ENCODE results near the gene TMEM154.

The TMEM154 gene

GRCh38 chr4:152578670-152579069 is 101.1 kb downstream of the TMEM154 start:
- no peak for TF ChIP-seq POU6F1 (CRISPR knock-in tag; IDR thresholded peaks at IDR 0.05; ENCODE audit: borderline replicate concordance, low read depth)
- TF ChIP-seq ZNF70 (CRISPR knock-in tag; IDR thresholded peaks at IDR 0.05), result no peak
- TF ChIP-seq BACH2 (CRISPR knock-in tag; IDR thresholded peaks at IDR 0.05; ENCODE audit: borderline replicate concordance), result no peak
- TF ChIP-seq CSDC2 (CRISPR knock-in tag; IDR thresholded peaks at IDR 0.05), result no peak
- TF ChIP-seq ZFP3 (CRISPR knock-in tag; IDR thresholded peaks at IDR 0.05), result no peak
- no peak for TF ChIP-seq PATZ1 (CRISPR knock-in tag; IDR thresholded peaks at IDR 0.05; ENCODE audit: borderline replicate concordance)
- no peak for TF ChIP-seq PPARA (CRISPR knock-in tag; IDR thresholded peaks at IDR 0.05; ENCODE audit: borderline replicate concordance)
- TF ChIP-seq SNAI2 (CRISPR knock-in tag; IDR thresholded peaks at IDR 0.05), result no peak
- no peak for TF ChIP-seq TOX (CRISPR knock-in tag; IDR thresholded peaks at IDR 0.05; ENCODE audit: borderline replicate concordance)
- no peak for TF ChIP-seq TCF4 (CRISPR knock-in tag; IDR thresholded peaks at IDR 0.05; ENCODE audit: borderline replicate concordance)
- no peak for TF ChIP-seq TSHZ2 (CRISPR knock-in tag; IDR thresholded peaks at IDR 0.05)
- TF ChIP-seq CSRNP3 (CRISPR knock-in tag; IDR thresholded peaks at IDR 0.05), result no peak
- TF ChIP-seq ZFP30 (CRISPR knock-in tag; IDR thresholded peaks at IDR 0.05), result no peak
- TF ChIP-seq GLIS3 (CRISPR knock-in tag; IDR thresholded peaks at IDR 0.05), result no peak
- TF ChIP-seq CREB5 (CRISPR knock-in tag; IDR thresholded peaks at IDR 0.05; ENCODE audit: low read depth), result no peak
- TF ChIP-seq ARNTL (CRISPR knock-in tag; IDR thresholded peaks at IDR 0.05; ENCODE audit: borderline replicate concordance, low read depth), result no peak
- no peak for ATAC-seq

- peak; percentile 21; the same call in 1 of the 3 replicates for ATAC-seq
- TF ChIP-seq PPARA (CRISPR knock-in tag; IDR thresholded peaks at IDR 0.05; ENCODE audit: borderline replicate concordance), result no peak
- no peak for TF ChIP-seq ZFP3 (CRISPR knock-in tag; IDR thresholded peaks at IDR 0.05)
- no peak for TF ChIP-seq PATZ1 (CRISPR knock-in tag; IDR thresholded peaks at IDR 0.05; ENCODE audit: borderline replicate concordance)
- no peak for TF ChIP-seq ZNF70 (CRISPR knock-in tag; IDR thresholded peaks at IDR 0.05)
- TF ChIP-seq CSRNP3 (CRISPR knock-in tag; IDR thresholded peaks at IDR 0.05), result no peak
- no peak for TF ChIP-seq POU6F1 (CRISPR knock-in tag; IDR thresholded peaks at IDR 0.05; ENCODE audit: borderline replicate concordance, low read depth)
- TF ChIP-seq ZNF8 (CRISPR knock-in tag; IDR thresholded peaks at IDR 0.05), result no peak
- TF ChIP-seq ZC3H10 (CRISPR knock-in tag; IDR thresholded peaks at IDR 0.05), result no peak
- TF ChIP-seq SNAI2 (CRISPR knock-in tag; IDR thresholded peaks at IDR 0.05), result no peak
- TF ChIP-seq ESRRG (CRISPR knock-in tag; IDR thresholded peaks at IDR 0.05), result no peak
- TF ChIP-seq GLIS3 (CRISPR knock-in tag; IDR thresholded peaks at IDR 0.05), result no peak
- no peak for TF ChIP-seq TSHZ2 (CRISPR knock-in tag; IDR thresholded peaks at IDR 0.05)
- no peak for TF ChIP-seq TCF4 (CRISPR knock-in tag; IDR thresholded peaks at IDR 0.05; ENCODE audit: borderline replicate concordance)
- TF ChIP-seq RARB (CRISPR knock-in tag; IDR thresholded peaks at IDR 0.05), result no peak
Measured at GRCh38 chr4:152577708-152578396, 101.9 kb downstream of the TMEM154 start.
